CD4-positive, alpha-beta T cell (primary cell): ENCODE results near the gene IRX2. TPM values are rescaled to one million over a fixed set of nuclear protein-coding genes. Genes with fewer than 3 reads are reported as not detected.

Source experiments
- ATAC-seq: fragments of 200-7000 bp; cut with Tn5 transposase; one replicate; pipeline ENCODE4 v1.10.0; 2022; ENCODE audit warnings: mild to moderate bottlenecking; ENCODE audit not compliant: poor library complexity
- CTCF ChIA-PET: fragments of 350-600 bp; sonication (Branson Sonifier 250); formaldehyde crosslinking; loops from one replicate; lab custom pipeline; 2021; ENCODE audit warnings: antibody characterized with exemption, inconsistent platforms; lab: Charles Lee
- POLR2A ChIA-PET: fragments of 350-600 bp; sonication (Branson Sonifier 250); formaldehyde crosslinking; loops from one replicate; lab custom pipeline; 2021; ENCODE audit warnings: antibody characterized with exemption, inconsistent platforms; lab: Charles Lee
- DNase-seq, 14 experiments: peaks; one replicate each; pipeline ENCODE4 v3.0.0-alpha.2; 2013 to 2020; ENCODE audit warnings: mixed read lengths in 2 of 14
- H3K27ac ChIP-seq, 2 donors: one replicate each; pipeline versions ENCODE4 v1.5.1 to v1.7.0; 2013; ENCODE audit warnings: low read length in 2 of 2, low read depth in 1 of 2, mild to moderate bottlenecking in 1 of 2
- H3K27me3 ChIP-seq, 2 experiments: 1 replicate in 1 of 2; 2 replicates in 1 of 2; pipeline versions ENCODE4 v1.6.1 to v1.7.0; 2013; ENCODE audit warnings: low read length in 2 of 2, control low read depth in 1 of 2, mild to moderate bottlenecking in 1 of 2, moderate library complexity in 1 of 2; ENCODE audit not compliant: insufficient read depth in 2 of 2, control insufficient read depth in 1 of 2
- H3K36me3 ChIP-seq: one replicate; pipeline ENCODE4 v1.6.1; 2013; ENCODE audit warnings: low read length, control low read depth; ENCODE audit not compliant: insufficient read depth
- H3K4me1 ChIP-seq: one replicate; pipeline ENCODE4 v1.6.1; 2013; ENCODE audit warnings: low read length, control low read depth; ENCODE audit not compliant: insufficient read depth
- H3K4me3 ChIP-seq: one replicate; pipeline ENCODE4 v1.5.1; 2013; ENCODE audit warnings: mild to moderate bottlenecking, low read length, moderate library complexity
- H3K9me3 ChIP-seq, 2 experiments: 1 replicate in 1 of 2; 2 replicates in 1 of 2; pipeline versions ENCODE4 v1.6.1 to v1.7.0; 2013; ENCODE audit warnings: low read length in 2 of 2, mild to moderate bottlenecking in 2 of 2, control low read depth in 1 of 2, moderate library complexity in 1 of 2; ENCODE audit not compliant: control insufficient read depth in 1 of 2, insufficient read depth in 1 of 2
- H3K27ac Mint-ChIP-seq: one replicate; pipeline ENCODE4 v1.8.0; 2020; ENCODE audit warnings: mixed read lengths
- H3K27me3 Mint-ChIP-seq: one replicate; pipeline ENCODE4 v1.8.0; 2021; ENCODE audit warnings: mixed read lengths
- H3K36me3 Mint-ChIP-seq: one replicate; pipeline ENCODE4 v1.8.0; 2021; ENCODE audit warnings: low read depth, mixed read lengths
- H3K4me1 Mint-ChIP-seq: one replicate; pipeline ENCODE4 v1.8.0; 2021; ENCODE audit warnings: low read depth, mixed read lengths
- H3K4me3 Mint-ChIP-seq: one replicate; pipeline ENCODE4 v1.8.0; 2020; ENCODE audit warnings: mild to moderate bottlenecking, mixed read lengths
- H3K9me3 Mint-ChIP-seq: one replicate; pipeline ENCODE4 v1.8.0; 2020; ENCODE audit warnings: mixed read lengths
- CTCF ChIP-seq: fragments of 200-600 bp; IDR thresholded peaks from one replicate; pipeline ENCODE4 v1.8.0; 2022; ENCODE audit warnings: antibody characterized with exemption, mild to moderate bottlenecking
- intact Hi-C, 2 experiments: fragments of 100-400 bp; cut with DNase I in 1 of 2; cut with micrococcal nuclease in 1 of 2; formaldehyde crosslinking; loops; one replicate each; pipeline versions ENCODE4 v1.15.1 to v1.9.0; 2023 to 2025; cut with DNase I, micrococcal nuclease
- total RNA-seq, 174 experiments: library from RNA in 2 of 174; stranded (reverse) in 2 of 174; gene quantifications; one replicate each; pipeline ENCODE4 v1.2.3 and lab custom pipeline; 2021 to 2026

IRX2 gene
- total RNA-seq, 2 experiments from 2014 or later = not detected

- Mint-ChIP-seq H3K4me1 (no peaks in the 10 kb centered on the region), H3K27me3 (no peaks in the 10 kb centered on the region), H3K27ac (no peak overlapping the region), H3K4me3 (no peak overlapping the region), H3K36me3 (no peaks in the 10 kb centered on the region), H3K9me3 (no peaks in the 10 kb centered on the region)
- H3K4me1 ChIP-seq = no peaks in the 10 kb centered on the region
- H3K36me3 ChIP-seq = no peaks in the 10 kb centered on the region
- no peak for TF ChIP-seq CTCF
- CTCF ChIA-PET = no interaction called here
- no peak overlapping the region for H3K4me3 ChIP-seq
- intact Hi-C loops = no loop called here
- H3K27ac ChIP-seq = no peak overlapping the region
- no peak for DNase-seq
- peaks cover 0 to 50% of the 10 kb centered on the region in 2 experiments for H3K9me3 ChIP-seq
- H3K27me3 ChIP-seq = no peaks in the 10 kb centered on the region
- no peak for ATAC-seq
- POLR2A ChIA-PET = no interaction called here
Observed at GRCh38 chr5:2699231-2699630, 52.2 kb downstream of the IRX2 start.

- no peak for ATAC-seq
- H3K27ac ChIP-seq = no peak overlapping the region
- no peaks in the 10 kb centered on the region for H3K9me3 Mint-ChIP-seq
- intact Hi-C loops = no loop called here
- H3K36me3 Mint-ChIP-seq = no peaks in the 10 kb centered on the region
- peaks cover 0 to 50% of the 10 kb centered on the region in 2 experiments for H3K9me3 ChIP-seq
- no peaks in the 10 kb centered on the region for H3K27me3 Mint-ChIP-seq
- no peak for TF ChIP-seq CTCF
- DNase-seq = no peak
- H3K4me3 Mint-ChIP-seq = no peak overlapping the region
- CTCF ChIA-PET = no interaction called here
- no peaks in the 10 kb centered on the region for H3K4me1 ChIP-seq
- no peaks in the 10 kb centered on the region for H3K36me3 ChIP-seq
- no peak overlapping the region for H3K27ac Mint-ChIP-seq
- no peak overlapping the region for H3K4me3 ChIP-seq
- H3K27me3 ChIP-seq = no peaks in the 10 kb centered on the region
- H3K4me1 Mint-ChIP-seq = no peaks in the 10 kb centered on the region
- POLR2A ChIA-PET = no interaction called here
Observed at GRCh38 chr5:2698581-2698980, 52.9 kb downstream of the IRX2 start.

- TF ChIP-seq CTCF = no peak
- H3K27ac ChIP-seq = no peak overlapping the region
- ChIA-PET CTCF (no interaction called here), POLR2A (no interaction called here)
- no peaks in the 10 kb centered on the region for H3K27me3 Mint-ChIP-seq
- H3K36me3 ChIP-seq = no peaks in the 10 kb centered on the region
- DNase-seq = no peak
- no peak for ATAC-seq
- H3K4me1 ChIP-seq = no peaks in the 10 kb centered on the region
- H3K9me3 Mint-ChIP-seq = no peaks in the 10 kb centered on the region
- H3K36me3 Mint-ChIP-seq = no peaks in the 10 kb centered on the region
- H3K27ac Mint-ChIP-seq = no peak overlapping the region
- no peak overlapping the region for H3K4me3 ChIP-seq
- no peaks in the 10 kb centered on the region for H3K27me3 ChIP-seq
- peaks cover 0 to 50% of the 10 kb centered on the region in 2 experiments for H3K9me3 ChIP-seq
- no peaks in the 10 kb centered on the region for H3K4me1 Mint-ChIP-seq
- no peak overlapping the region for H3K4me3 Mint-ChIP-seq
- intact Hi-C loops = no loop called here
Observed at GRCh38 chr5:2697446-2698200, 53.9 kb downstream of the IRX2 start.
